Nephron progenitor cell (in vitro differentiated cells): Measurements from ENCODE around the gene OPHN1.

ENCODE experiments used
- DNase-seq: peaks from one replicate; pipeline ENCODE4 v3.0.0; 2021
- H3K27ac Mint-ChIP-seq: 2 replicates; pipeline ENCODE4 v1.8.0; 2021; ENCODE audit warnings: mild to moderate bottlenecking, moderate library complexity, mixed read lengths
- H3K27me3 Mint-ChIP-seq: 2 replicates; pipeline ENCODE4 v1.8.0; 2021; ENCODE audit warnings: mild to moderate bottlenecking, low read depth, mixed read lengths; ENCODE audit not compliant: poor library complexity
- H3K36me3 Mint-ChIP-seq: 2 replicates; pipeline ENCODE4 v1.8.0; 2021; ENCODE audit warnings: low read depth, mixed read lengths
- H3K4me1 Mint-ChIP-seq: 2 replicates; pipeline ENCODE4 v1.8.0; 2021; ENCODE audit warnings: mixed read lengths
- H3K4me3 Mint-ChIP-seq: 2 replicates; pipeline ENCODE4 v1.8.0; 2021; ENCODE audit warnings: mild to moderate bottlenecking, moderate library complexity, mixed read lengths
- H3K9me3 Mint-ChIP-seq: 2 replicates; pipeline ENCODE4 v1.8.0; 2021; ENCODE audit warnings: mild to moderate bottlenecking, moderate library complexity, mixed read lengths
- TF ChIP-seq, protein P1 (sequence below): fragments of 200-600 bp; sonication (generic); IDR thresholded peaks from 2 replicates; pipeline ENCODE4 v1.5.0; 2021; ENCODE audit warnings: antibody characterized with exemption

The OPHN1 gene

DNA sequence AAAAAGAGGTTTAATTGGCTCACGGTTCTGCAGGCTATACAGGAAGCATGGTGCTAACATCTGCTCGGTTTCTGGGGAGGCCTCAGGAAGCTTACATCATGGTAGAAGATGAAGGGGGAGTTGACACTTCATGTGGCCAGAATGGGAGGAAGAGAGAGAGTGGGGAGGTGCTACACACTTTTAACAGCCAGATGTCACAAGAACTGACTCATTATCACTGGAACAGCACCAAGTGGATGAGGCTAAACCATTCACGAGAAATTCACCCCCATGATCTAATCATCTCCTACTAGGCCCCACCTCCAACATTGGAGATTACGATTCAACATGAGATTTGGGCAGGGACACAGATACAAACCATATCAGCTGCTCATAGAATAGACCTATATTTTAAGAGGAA, 255.8 kb downstream of the OPHN1 start:
- Mint-ChIP-seq H3K27me3 (no peaks in the 10 kb centered on the region), H3K4me3 (no peak overlapping the region), H3K27ac (no peak overlapping the region), H3K36me3 (peaks cover 8% of the 10 kb centered on the region), H3K4me1 (no peaks in the 10 kb centered on the region), H3K9me3 (peaks cover 29% of the 10 kb centered on the region)
- no peak for DNase-seq
- TF ChIP-seq, protein P1, sequence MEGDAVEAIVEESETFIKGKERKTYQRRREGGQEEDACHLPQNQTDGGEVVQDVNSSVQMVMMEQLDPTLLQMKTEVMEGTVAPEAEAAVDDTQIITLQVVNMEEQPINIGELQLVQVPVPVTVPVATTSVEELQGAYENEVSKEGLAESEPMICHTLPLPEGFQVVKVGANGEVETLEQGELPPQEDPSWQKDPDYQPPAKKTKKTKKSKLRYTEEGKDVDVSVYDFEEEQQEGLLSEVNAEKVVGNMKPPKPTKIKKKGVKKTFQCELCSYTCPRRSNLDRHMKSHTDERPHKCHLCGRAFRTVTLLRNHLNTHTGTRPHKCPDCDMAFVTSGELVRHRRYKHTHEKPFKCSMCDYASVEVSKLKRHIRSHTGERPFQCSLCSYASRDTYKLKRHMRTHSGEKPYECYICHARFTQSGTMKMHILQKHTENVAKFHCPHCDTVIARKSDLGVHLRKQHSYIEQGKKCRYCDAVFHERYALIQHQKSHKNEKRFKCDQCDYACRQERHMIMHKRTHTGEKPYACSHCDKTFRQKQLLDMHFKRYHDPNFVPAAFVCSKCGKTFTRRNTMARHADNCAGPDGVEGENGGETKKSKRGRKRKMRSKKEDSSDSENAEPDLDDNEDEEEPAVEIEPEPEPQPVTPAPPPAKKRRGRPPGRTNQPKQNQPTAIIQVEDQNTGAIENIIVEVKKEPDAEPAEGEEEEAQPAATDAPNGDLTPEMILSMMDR, result no peak

GRCh38 chrX:68175562-68175961, 257.7 kb downstream of the OPHN1 start:
- Mint-ChIP-seq H3K36me3 (peaks cover 8% of the 10 kb centered on the region), H3K4me3 (no peak overlapping the region), H3K9me3 (peaks cover 22% of the 10 kb centered on the region), H3K4me1 (no peaks in the 10 kb centered on the region), H3K27me3 (no peaks in the 10 kb centered on the region), H3K27ac (no peak overlapping the region)
- no peak for DNase-seq
- TF ChIP-seq, protein P1, result no peak

DNA sequence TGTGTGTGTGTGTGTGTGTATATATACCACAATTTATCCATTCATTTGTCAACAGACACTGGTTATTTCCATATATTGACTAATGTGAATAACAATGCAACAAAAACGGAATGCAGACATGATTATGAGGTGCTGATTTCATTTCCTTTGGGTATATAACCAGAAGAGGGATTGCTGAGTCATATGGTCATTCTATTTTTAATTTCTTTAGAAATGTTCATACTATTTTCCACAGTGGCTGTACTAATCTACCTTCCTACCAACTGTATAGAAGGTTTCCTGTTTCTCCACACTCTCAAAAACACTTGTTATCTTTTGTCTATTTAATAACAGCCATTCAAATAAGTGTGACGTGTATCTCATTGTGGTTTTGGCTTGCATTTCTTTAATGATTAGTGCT, 269.9 kb downstream of the OPHN1 start:
- no peaks in the 10 kb centered on the region for H3K36me3 Mint-ChIP-seq
- DNase-seq, result no peak
- H3K27ac Mint-ChIP-seq, result no peak overlapping the region
- H3K4me1 Mint-ChIP-seq, result peaks cover 10% of the 10 kb centered on the region
- no peak overlapping the region for H3K4me3 Mint-ChIP-seq
- TF ChIP-seq, protein P1, result no peak
- peaks cover 5% of the 10 kb centered on the region for H3K9me3 Mint-ChIP-seq
- no peaks in the 10 kb centered on the region for H3K27me3 Mint-ChIP-seq

DNA sequence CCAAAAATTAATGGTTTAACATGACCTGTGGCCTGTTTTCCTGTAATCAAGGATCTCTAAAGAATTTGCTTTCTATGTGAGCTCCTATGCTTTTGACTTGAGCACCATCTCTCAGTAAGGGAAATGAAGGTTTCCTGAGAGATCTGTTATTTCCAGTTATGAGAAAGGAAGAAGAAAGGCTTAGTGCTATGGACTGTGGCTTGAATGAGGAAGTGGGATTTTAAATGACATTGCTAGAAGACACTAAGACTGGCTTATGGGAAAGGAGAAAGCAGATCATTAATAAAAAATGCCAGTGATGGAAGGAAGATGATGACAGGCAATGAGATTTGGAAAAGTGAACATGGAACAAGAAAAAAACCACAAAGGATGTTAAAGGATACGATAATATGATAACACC, 285.4 kb downstream of the OPHN1 start:
- no peak for DNase-seq
- Mint-ChIP-seq H3K4me3 (no peak overlapping the region), H3K4me1 (no peaks in the 10 kb centered on the region), H3K27me3 (peaks cover 2% of the 10 kb centered on the region), H3K9me3 (peaks cover 15% of the 10 kb centered on the region), H3K27ac (no peak overlapping the region), H3K36me3 (no peaks in the 10 kb centered on the region)
- TF ChIP-seq, protein P1, result no peak

DNA sequence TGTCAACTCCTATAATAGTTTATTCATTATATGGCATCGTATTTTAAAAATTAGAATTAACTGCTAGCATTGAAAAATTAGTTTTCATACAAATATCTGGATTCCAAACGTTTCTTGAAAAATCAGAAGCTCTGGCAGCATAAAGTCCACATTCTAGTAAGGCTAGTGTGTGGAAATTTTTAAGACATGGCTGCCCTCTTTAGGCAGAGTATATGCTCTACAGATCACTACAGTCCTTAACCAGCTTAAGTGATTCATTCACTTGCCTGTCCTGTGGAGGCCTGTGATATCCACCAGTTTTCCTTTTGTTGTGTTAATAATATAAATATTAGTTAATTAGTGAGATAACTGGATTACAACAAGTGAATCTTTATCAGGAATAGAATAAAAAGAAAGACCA, 287.2 kb downstream of the OPHN1 start:
- no peaks in the 10 kb centered on the region for H3K27me3 Mint-ChIP-seq
- H3K27ac Mint-ChIP-seq, result no peak overlapping the region
- TF ChIP-seq, protein P1, result no peak
- H3K4me1 Mint-ChIP-seq, result no peaks in the 10 kb centered on the region
- H3K36me3 Mint-ChIP-seq, result no peaks in the 10 kb centered on the region
- no peak for DNase-seq
- H3K9me3 Mint-ChIP-seq, result peaks cover 9% of the 10 kb centered on the region
- H3K4me3 Mint-ChIP-seq, result no peak overlapping the region

GRCh38 chrX:68139791-68140190, 293.5 kb downstream of the OPHN1 start:
- peaks cover 18% of the 10 kb centered on the region for H3K9me3 Mint-ChIP-seq
- H3K4me1 Mint-ChIP-seq, result no peaks in the 10 kb centered on the region
- H3K36me3 Mint-ChIP-seq, result no peaks in the 10 kb centered on the region
- no peak for DNase-seq
- no peak overlapping the region for H3K27ac Mint-ChIP-seq
- H3K4me3 Mint-ChIP-seq, result no peak overlapping the region
- H3K27me3 Mint-ChIP-seq, result no peaks in the 10 kb centered on the region
- TF ChIP-seq, protein P1, result no peak
